Activated naive CD4-positive, alpha-beta T cell treated with anti-CD3 and anti-CD28 coated beads, Interleukin-2, amount 50 U/mL, for 24 hours (primary cell): Measurements from ENCODE around the gene FAF1.
"Not testable (repeated sequence)": the region's sequence is repeated elsewhere in the genome, so short reads cannot be mapped to it uniquely, and the experiment has no call there.

Source experiments
- H3K27ac Mint-ChIP-seq: one replicate; pipeline ENCODE4 v1.8.0; 2021; ENCODE audit warnings: mild to moderate bottlenecking, mixed read lengths
- H3K27me3 Mint-ChIP-seq: one replicate; pipeline ENCODE4 v1.8.0; 2021; ENCODE audit warnings: mixed read lengths
- H3K36me3 Mint-ChIP-seq: one replicate; pipeline ENCODE4 v1.8.0; 2021; ENCODE audit warnings: mixed read lengths
- H3K4me1 Mint-ChIP-seq: one replicate; pipeline ENCODE4 v1.8.0; 2021; ENCODE audit warnings: mixed read lengths
- H3K4me3 Mint-ChIP-seq: one replicate; pipeline ENCODE4 v1.8.0; 2021; ENCODE audit warnings: mild to moderate bottlenecking, mixed read lengths
- H3K9me3 Mint-ChIP-seq: one replicate; pipeline ENCODE4 v1.8.0; 2021; ENCODE audit warnings: mixed read lengths

FAF1 gene

GRCh38 chr1:50766688-50767087 lies 193.4 kb downstream of the FAF1 start:
- peaks cover 21% of the 10 kb centered on the region for H3K36me3 Mint-ChIP-seq
- H3K27ac Mint-ChIP-seq = no peak overlapping the region
- no peak overlapping the region for H3K4me3 Mint-ChIP-seq
- H3K9me3 Mint-ChIP-seq = peaks cover 3% of the 10 kb centered on the region
- H3K27me3 Mint-ChIP-seq = no peaks in the 10 kb centered on the region
- H3K4me1 Mint-ChIP-seq = peaks cover 45% of the 10 kb centered on the region

- H3K4me3 Mint-ChIP-seq, H3K27me3 Mint-ChIP-seq, H3K4me1 Mint-ChIP-seq, H3K27ac Mint-ChIP-seq, H3K9me3 Mint-ChIP-seq: not testable (repeated sequence)
- H3K36me3 Mint-ChIP-seq = peaks cover 24% of the 10 kb centered on the region
These were observed 203.5 kb downstream of the FAF1 start for GRCh38 chr1:50756543-50756942.

GRCh38 chr1:50754764-50755163 lies 205.3 kb downstream of the FAF1 start:
- H3K27me3 Mint-ChIP-seq, H3K9me3 Mint-ChIP-seq, H3K4me1 Mint-ChIP-seq, H3K4me3 Mint-ChIP-seq, H3K27ac Mint-ChIP-seq: not testable (repeated sequence)
- H3K36me3 Mint-ChIP-seq = peaks cover 18% of the 10 kb centered on the region

- H3K27me3 Mint-ChIP-seq = no peaks in the 10 kb centered on the region
- no peak overlapping the region for H3K4me3 Mint-ChIP-seq
- H3K36me3 Mint-ChIP-seq = peaks cover 9% of the 10 kb centered on the region
- H3K27ac Mint-ChIP-seq = no peak overlapping the region
- H3K9me3 Mint-ChIP-seq = no peaks in the 10 kb centered on the region
- H3K4me1 Mint-ChIP-seq = no peaks in the 10 kb centered on the region
These were observed 209.9 kb downstream of the FAF1 start for GRCh38 chr1:50750021-50750619.

- Mint-ChIP-seq H3K36me3 (peaks cover 13% of the 10 kb centered on the region), H3K27ac (no peak overlapping the region), H3K4me1 (no peaks in the 10 kb centered on the region), H3K4me3 (no peak overlapping the region), H3K27me3 (no peaks in the 10 kb centered on the region), H3K9me3 (no peaks in the 10 kb centered on the region)
These were observed 212.7 kb downstream of the FAF1 start for GRCh38 chr1:50747394-50747793.

GRCh38 chr1:50742523-50742922 lies 217.5 kb downstream of the FAF1 start:
- Mint-ChIP-seq H3K36me3 (peaks cover 28% of the 10 kb centered on the region), H3K27me3 (no peaks in the 10 kb centered on the region), H3K9me3 (no peaks in the 10 kb centered on the region), H3K4me3 (no peak overlapping the region), H3K27ac (no peak overlapping the region), H3K4me1 (no peaks in the 10 kb centered on the region)

- no peak overlapping the region for H3K27ac Mint-ChIP-seq
- H3K9me3 Mint-ChIP-seq = no peaks in the 10 kb centered on the region
- peaks cover 1% of the 10 kb centered on the region for H3K4me1 Mint-ChIP-seq
- H3K4me3 Mint-ChIP-seq = no peak overlapping the region
- peaks cover 26% of the 10 kb centered on the region for H3K36me3 Mint-ChIP-seq
- H3K27me3 Mint-ChIP-seq = no peaks in the 10 kb centered on the region
These were observed 220.9 kb downstream of the FAF1 start for GRCh38 chr1:50739125-50739524.

- Mint-ChIP-seq H3K36me3 (peaks cover 17% of the 10 kb centered on the region), H3K27me3 (no peaks in the 10 kb centered on the region), H3K27ac (no peak overlapping the region)
These were observed 224.6 kb downstream of the FAF1 start for GRCh38 chr1:50735443-50735842.

GRCh38 chr1:50727578-50727977 lies 232.5 kb downstream of the FAF1 start:
- H3K27me3 Mint-ChIP-seq, H3K9me3 Mint-ChIP-seq, H3K4me3 Mint-ChIP-seq, H3K27ac Mint-ChIP-seq: not testable (repeated sequence)
- Mint-ChIP-seq H3K36me3 (peaks cover 14% of the 10 kb centered on the region), H3K4me1 (peaks cover 21% of the 10 kb centered on the region)

More at GRCh38 chr1:50735443-50735842, 224.6 kb downstream of the FAF1 start:
- Mint-ChIP-seq H3K9me3 (no peaks in the 10 kb centered on the region), H3K4me3 (no peak overlapping the region), H3K4me1 (peaks cover 12% of the 10 kb centered on the region)

GRCh38 chr1:50724626-50725286 lies 235.3 kb downstream of the FAF1 start:
- Mint-ChIP-seq H3K27ac (peak overlapping the region; percentile 23), H3K4me1 (peaks cover 21% of the 10 kb centered on the region), H3K36me3 (peaks cover 21% of the 10 kb centered on the region), H3K4me3 (no peak overlapping the region), H3K9me3 (no peaks in the 10 kb centered on the region), H3K27me3 (no peaks in the 10 kb centered on the region)

GRCh38 chr1:50720457-50721053 lies 239.5 kb downstream of the FAF1 start:
- Mint-ChIP-seq H3K4me3 (no peak overlapping the region), H3K9me3 (no peaks in the 10 kb centered on the region), H3K27ac (no peak overlapping the region), H3K27me3 (no peaks in the 10 kb centered on the region), H3K36me3 (peaks cover 19% of the 10 kb centered on the region), H3K4me1 (peaks cover 16% of the 10 kb centered on the region)

- H3K4me3 Mint-ChIP-seq = no peak overlapping the region
- H3K36me3 Mint-ChIP-seq = peaks cover 19% of the 10 kb centered on the region
- H3K27ac Mint-ChIP-seq = no peak overlapping the region
- peaks cover 5% of the 10 kb centered on the region for H3K4me1 Mint-ChIP-seq
- no peaks in the 10 kb centered on the region for H3K9me3 Mint-ChIP-seq
- H3K27me3 Mint-ChIP-seq = no peaks in the 10 kb centered on the region
These were observed 240.9 kb downstream of the FAF1 start for GRCh38 chr1:50719126-50719525.

- Mint-ChIP-seq H3K4me3 (no peak overlapping the region), H3K36me3 (peaks cover 17% of the 10 kb centered on the region), H3K27ac (no peak overlapping the region), H3K9me3 (no peaks in the 10 kb centered on the region), H3K27me3 (no peaks in the 10 kb centered on the region), H3K4me1 (no peaks in the 10 kb centered on the region)
These were observed 242.7 kb downstream of the FAF1 start for GRCh38 chr1:50717327-50717726.

GRCh38 chr1:50716455-50716854 lies 243.6 kb downstream of the FAF1 start:
- H3K27me3 Mint-ChIP-seq, H3K4me3 Mint-ChIP-seq, H3K9me3 Mint-ChIP-seq, H3K27ac Mint-ChIP-seq, H3K4me1 Mint-ChIP-seq: not testable (repeated sequence)
- peaks cover 13% of the 10 kb centered on the region for H3K36me3 Mint-ChIP-seq

GRCh38 chr1:50710099-50710498 lies 250.0 kb downstream of the FAF1 start:
- H3K4me1 Mint-ChIP-seq = peaks cover 3% of the 10 kb centered on the region
- no peaks in the 10 kb centered on the region for H3K27me3 Mint-ChIP-seq
- no peak overlapping the region for H3K27ac Mint-ChIP-seq
- no peaks in the 10 kb centered on the region for H3K36me3 Mint-ChIP-seq
- no peak overlapping the region for H3K4me3 Mint-ChIP-seq
- no peaks in the 10 kb centered on the region for H3K9me3 Mint-ChIP-seq

- no peak overlapping the region for H3K4me3 Mint-ChIP-seq
- peaks cover 7% of the 10 kb centered on the region for H3K4me1 Mint-ChIP-seq
- H3K27me3 Mint-ChIP-seq = no peaks in the 10 kb centered on the region
- H3K36me3 Mint-ChIP-seq = peaks cover 2% of the 10 kb centered on the region
- no peak overlapping the region for H3K27ac Mint-ChIP-seq
- H3K9me3 Mint-ChIP-seq = no peaks in the 10 kb centered on the region
These were observed 252.2 kb downstream of the FAF1 start for GRCh38 chr1:50707824-50708223.
